ENCODE data around the gene CST7.

DNA sequence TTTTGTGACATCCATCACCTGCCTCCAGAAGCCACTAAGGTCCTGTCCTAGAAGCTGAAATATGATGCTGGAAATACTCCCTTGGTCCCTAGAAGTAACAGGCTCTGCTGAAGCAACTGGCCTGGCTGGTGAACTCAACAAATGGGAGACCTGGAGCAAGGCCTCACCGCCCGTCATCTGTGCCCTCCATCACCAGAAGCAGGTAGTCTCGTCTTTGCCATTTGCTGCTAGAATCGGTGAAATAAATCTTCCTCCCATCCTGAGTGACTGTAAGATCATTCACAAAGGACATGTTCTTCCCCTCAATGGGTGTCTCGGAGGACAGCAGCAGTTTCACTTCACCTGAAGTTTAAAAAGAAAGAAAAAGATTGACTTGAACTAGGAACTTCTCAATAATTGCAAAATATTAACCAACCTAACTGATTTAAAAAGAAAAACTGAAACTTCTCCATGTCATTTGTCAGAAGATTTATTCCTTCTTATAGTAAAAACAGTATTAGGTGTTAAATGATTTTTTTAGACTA, 21.0 kb downstream of the CST7 start:
- TF ChIP-seq, protein P1, sequence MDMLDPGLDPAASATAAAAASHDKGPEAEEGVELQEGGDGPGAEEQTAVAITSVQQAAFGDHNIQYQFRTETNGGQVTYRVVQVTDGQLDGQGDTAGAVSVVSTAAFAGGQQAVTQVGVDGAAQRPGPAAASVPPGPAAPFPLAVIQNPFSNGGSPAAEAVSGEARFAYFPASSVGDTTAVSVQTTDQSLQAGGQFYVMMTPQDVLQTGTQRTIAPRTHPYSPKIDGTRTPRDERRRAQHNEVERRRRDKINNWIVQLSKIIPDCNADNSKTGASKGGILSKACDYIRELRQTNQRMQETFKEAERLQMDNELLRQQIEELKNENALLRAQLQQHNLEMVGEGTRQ (IDR thresholded peaks at IDR 0.05) = no peak
- no peak for TF ChIP-seq MAFK (IDR thresholded peaks at IDR 0.05; ENCODE audit: partially characterized antibody)
- TF ChIP-seq, protein P2, sequence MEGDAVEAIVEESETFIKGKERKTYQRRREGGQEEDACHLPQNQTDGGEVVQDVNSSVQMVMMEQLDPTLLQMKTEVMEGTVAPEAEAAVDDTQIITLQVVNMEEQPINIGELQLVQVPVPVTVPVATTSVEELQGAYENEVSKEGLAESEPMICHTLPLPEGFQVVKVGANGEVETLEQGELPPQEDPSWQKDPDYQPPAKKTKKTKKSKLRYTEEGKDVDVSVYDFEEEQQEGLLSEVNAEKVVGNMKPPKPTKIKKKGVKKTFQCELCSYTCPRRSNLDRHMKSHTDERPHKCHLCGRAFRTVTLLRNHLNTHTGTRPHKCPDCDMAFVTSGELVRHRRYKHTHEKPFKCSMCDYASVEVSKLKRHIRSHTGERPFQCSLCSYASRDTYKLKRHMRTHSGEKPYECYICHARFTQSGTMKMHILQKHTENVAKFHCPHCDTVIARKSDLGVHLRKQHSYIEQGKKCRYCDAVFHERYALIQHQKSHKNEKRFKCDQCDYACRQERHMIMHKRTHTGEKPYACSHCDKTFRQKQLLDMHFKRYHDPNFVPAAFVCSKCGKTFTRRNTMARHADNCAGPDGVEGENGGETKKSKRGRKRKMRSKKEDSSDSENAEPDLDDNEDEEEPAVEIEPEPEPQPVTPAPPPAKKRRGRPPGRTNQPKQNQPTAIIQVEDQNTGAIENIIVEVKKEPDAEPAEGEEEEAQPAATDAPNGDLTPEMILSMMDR (IDR thresholded peaks at IDR 0.05) = no peak
- no peak for TF ChIP-seq KDM1A (IDR thresholded peaks at IDR 0.05; ENCODE audit: low read depth)
- TF ChIP-seq NFE2L2 (conservative IDR thresholded peaks at IDR 0.05; ENCODE audit: low read length) = no peak
- TF ChIP-seq PHF8 (IDR thresholded peaks at IDR 0.05; ENCODE audit: borderline replicate concordance, low read depth) = no peak
- no peak for TF ChIP-seq ZNF302 (CRISPR knock-in tag; IDR thresholded peaks at IDR 0.05)
- no peak for TF ChIP-seq JUN (IDR thresholded peaks at IDR 0.05)
- TF ChIP-seq RAD21 (conservative IDR thresholded peaks at IDR 0.05 in 1 of 2, IDR thresholded peaks at IDR 0.05 in 1 of 2) = no peak
- TF ChIP-seq SREBF2 (IDR thresholded peaks at IDR 0.05) = no peak
- TF ChIP-seq MAZ (IDR thresholded peaks at IDR 0.05; ENCODE audit: borderline replicate concordance, low read depth, low read length) = no peak
- TF ChIP-seq POLR2A (IDR thresholded peaks at IDR 0.05; ENCODE audit: low read length) = no peak
- TF ChIP-seq CHD2 (IDR thresholded peaks at IDR 0.05; ENCODE audit: low read length, partially characterized antibody) = no peak
- TF ChIP-seq, protein P3, sequence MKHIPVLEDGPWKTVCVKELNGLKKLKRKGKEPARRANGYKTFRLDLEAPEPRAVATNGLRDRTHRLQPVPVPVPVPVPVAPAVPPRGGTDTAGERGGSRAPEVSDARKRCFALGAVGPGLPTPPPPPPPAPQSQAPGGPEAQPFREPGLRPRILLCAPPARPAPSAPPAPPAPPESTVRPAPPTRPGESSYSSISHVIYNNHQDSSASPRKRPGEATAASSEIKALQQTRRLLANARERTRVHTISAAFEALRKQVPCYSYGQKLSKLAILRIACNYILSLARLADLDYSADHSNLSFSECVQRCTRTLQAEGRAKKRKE (CRISPR knock-in tag; IDR thresholded peaks at IDR 0.05; ENCODE audit: low read depth) = no peak
